Stomach (tissue), 4 donors: Measurements from ENCODE around the gene C11orf86.

Source experiments
- POLR2A ChIP-seq, 4 donors: fragments of 450-650 bp; IDR thresholded peaks; one replicate each; pipeline ENCODE4 v1.6.1; 2016; ENCODE audit warnings: antibody characterized with exemption in 4 of 4, control low read depth in 2 of 4, mild to moderate bottlenecking in 1 of 4, moderate library complexity in 1 of 4
- TF ChIP-seq, protein P1 (sequence below), 7 experiments: fragments of 450-650 bp in 4 of 7; fragments of 200-600 bp in 3 of 7; sonication (generic) in 3 of 7; IDR thresholded peaks; one replicate each; pipeline ENCODE4 v1.5.1; 2016 to 2019; ENCODE audit warnings: antibody characterized with exemption in 7 of 7, control low read depth in 2 of 7, mild to moderate bottlenecking in 1 of 7

DNA sequence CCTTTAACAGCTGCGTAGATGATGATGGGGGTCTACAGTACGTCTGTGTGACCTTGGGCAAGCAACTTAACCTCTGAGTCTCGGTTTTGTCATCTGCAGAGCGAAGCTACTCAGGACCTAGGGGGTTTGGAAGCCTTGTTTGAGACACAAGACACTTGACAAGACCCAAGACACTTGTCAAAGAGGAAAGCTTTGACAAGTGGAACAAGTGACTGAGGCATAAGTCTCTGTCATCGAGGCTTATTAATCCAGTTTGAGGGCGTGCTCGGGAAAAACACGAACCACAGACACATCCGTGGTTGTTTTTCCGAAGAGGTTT, 16.2 kb upstream of the C11orf86 start:
- TF ChIP-seq, protein P1, sequence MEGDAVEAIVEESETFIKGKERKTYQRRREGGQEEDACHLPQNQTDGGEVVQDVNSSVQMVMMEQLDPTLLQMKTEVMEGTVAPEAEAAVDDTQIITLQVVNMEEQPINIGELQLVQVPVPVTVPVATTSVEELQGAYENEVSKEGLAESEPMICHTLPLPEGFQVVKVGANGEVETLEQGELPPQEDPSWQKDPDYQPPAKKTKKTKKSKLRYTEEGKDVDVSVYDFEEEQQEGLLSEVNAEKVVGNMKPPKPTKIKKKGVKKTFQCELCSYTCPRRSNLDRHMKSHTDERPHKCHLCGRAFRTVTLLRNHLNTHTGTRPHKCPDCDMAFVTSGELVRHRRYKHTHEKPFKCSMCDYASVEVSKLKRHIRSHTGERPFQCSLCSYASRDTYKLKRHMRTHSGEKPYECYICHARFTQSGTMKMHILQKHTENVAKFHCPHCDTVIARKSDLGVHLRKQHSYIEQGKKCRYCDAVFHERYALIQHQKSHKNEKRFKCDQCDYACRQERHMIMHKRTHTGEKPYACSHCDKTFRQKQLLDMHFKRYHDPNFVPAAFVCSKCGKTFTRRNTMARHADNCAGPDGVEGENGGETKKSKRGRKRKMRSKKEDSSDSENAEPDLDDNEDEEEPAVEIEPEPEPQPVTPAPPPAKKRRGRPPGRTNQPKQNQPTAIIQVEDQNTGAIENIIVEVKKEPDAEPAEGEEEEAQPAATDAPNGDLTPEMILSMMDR (IDR thresholded peaks at IDR 0.05), result no peak
- no peak for TF ChIP-seq POLR2A (IDR thresholded peaks at IDR 0.05)
